HCT116 (cell line): ENCODE data around the gene DNM3. TPM values are rescaled to one million over a fixed set of nuclear protein-coding genes. Genes with fewer than 3 reads are reported as not detected.

ENCODE experiments used
- ATAC-seq: fragments of 200-7000 bp; cut with Tn5 transposase; 2 replicates; pipeline ENCODE4 v1.9.1; 2020; ENCODE audit warnings: mild to moderate bottlenecking, moderate library complexity
- BruUV-seq: library from RNA; stranded (reverse); fragments of 400-500 nt; replicated peaks from 2 replicates; lab custom pipeline; 2021; lab: Mats Ljungman, UMichigan
- CTCF ChIA-PET: fragments of 300-600 bp; sonication (Branson Sonifier 250); formaldehyde crosslinking; loops from one replicate; lab custom pipeline; 2021; ENCODE audit warnings: antibody characterized with exemption; lab: Charles Lee
- POLR2A ChIA-PET: fragments of 300-600, 350-600 bp; sonication (Branson Sonifier 250); formaldehyde crosslinking; loops from one replicate; lab custom pipeline; 2021; ENCODE audit warnings: antibody characterized with exemption; lab: Charles Lee
- RAD21 ChIA-PET, 2 experiments: fragments of 300-600 bp; sonication (Branson Sonifier 250); formaldehyde crosslinking; loops; one replicate each; lab custom pipeline; 2023; ENCODE audit warnings: low total read pairs in 2 of 2; ENCODE audit not compliant: uncharacterized antibody in 2 of 2, unreplicated experiment in 2 of 2, low non-redundant PET in 1 of 2; lab: Charles Lee
- DNase-seq: peaks from one replicate; pipeline ENCODE4 v3.0.0-alpha.2; 2010; ENCODE audit warnings: low read depth, low spot score
- H2AFZ ChIP-seq: fragments of 200-600 bp; shearing (Covaris generic), sonication (generic); 2 replicates; pipeline ENCODE4 v1.6.1; 2017; ENCODE audit warnings: low read depth, mixed run types, mixed read lengths, antibody characterized with exemption, low read length; ENCODE audit not compliant: poor library complexity, severe bottlenecking
- H3K27ac ChIP-seq: 2 replicates; pipeline ENCODE4 v1.5.1; 2012; ENCODE audit warnings: low read depth, low read length
- H3K27me3 ChIP-seq: fragments of 200-600 bp; sonication (generic); 2 replicates; pipeline ENCODE4 v1.6.1; 2016; ENCODE audit warnings: mixed run types, low read length, mixed read lengths; ENCODE audit not compliant: insufficient read depth
- H3K36me3 ChIP-seq, 2 experiments: fragments of 200-500 bp in 1 of 2; fragments of 200-600 bp in 1 of 2; sonication (Bioruptor generic) in 1 of 2; sonication (generic) in 1 of 2; 2 replicates each; pipeline versions ENCODE4 v1.5.1 to v1.6.1; 2014 to 2016; ENCODE audit warnings: low read length in 2 of 2, inconsistent platforms in 1 of 2, mixed read lengths in 1 of 2, mixed run types in 1 of 2; ENCODE audit not compliant: insufficient read depth in 2 of 2, control insufficient read depth in 1 of 2
- H3K4me1 ChIP-seq, 2 experiments: fragments of 200-600 bp in 1 of 2; sonication (generic) in 1 of 2; 2 replicates each; pipeline versions ENCODE4 v1.5.1 to v1.6.1; 2012 to 2017; ENCODE audit warnings: low read length in 2 of 2, inconsistent platforms in 1 of 2, mild to moderate bottlenecking in 1 of 2, mixed read lengths in 1 of 2, mixed run types in 1 of 2, moderate library complexity in 1 of 2; ENCODE audit not compliant: insufficient read depth in 2 of 2, control insufficient read depth in 1 of 2
- H3K4me2 ChIP-seq: fragments of 200-600 bp; sonication (generic); 2 replicates; pipeline ENCODE4 v1.6.1; 2017; ENCODE audit warnings: mixed run types, low read length, mixed read lengths
- H3K4me3 ChIP-seq, 2 experiments: fragments of 200-600 bp in 1 of 2; sonication (generic) in 1 of 2; replicated peaks in 1 of 2; 2 replicates each; pipeline ENCODE4 v1.5.1; 2011 to 2016; ENCODE audit warnings: low read length in 2 of 2, control low read depth in 1 of 2, low read depth in 1 of 2, mild to moderate bottlenecking in 1 of 2, mixed read lengths in 1 of 2, mixed run types in 1 of 2
- H3K79me2 ChIP-seq: fragments of 200-600 bp; sonication (generic); 2 replicates; pipeline ENCODE4 v1.6.1; 2017; ENCODE audit warnings: mild to moderate bottlenecking, mixed run types, low read length, moderate library complexity, mixed read lengths; ENCODE audit not compliant: insufficient read depth
- H3K9ac ChIP-seq: fragments of 200-600 bp; sonication (generic); 2 replicates; pipeline ENCODE4 v1.6.1; 2016; ENCODE audit warnings: low read length, mixed read lengths
- H3K9me2 ChIP-seq: fragments of 200-600 bp; sonication (generic), shearing (Covaris generic); 2 replicates; pipeline ENCODE4 v1.6.1; 2017; ENCODE audit warnings: mixed run types, mild to moderate bottlenecking, moderate library complexity; ENCODE audit not compliant: insufficient read depth
- H3K9me3 ChIP-seq, 2 experiments: fragments of 200-500 bp in 1 of 2; fragments of 200-600 bp in 1 of 2; sonication (Bioruptor generic) in 1 of 2; sonication (generic) in 1 of 2; 2 replicates each; pipeline ENCODE4 v1.6.1; 2014 to 2017; ENCODE audit warnings: low read length in 2 of 2, mixed read lengths in 2 of 2, inconsistent platforms in 1 of 2, low read depth in 1 of 2, mild to moderate bottlenecking in 1 of 2, mixed run types in 1 of 2, moderate library complexity in 1 of 2; ENCODE audit not compliant: control insufficient read depth in 1 of 2, insufficient read depth in 1 of 2
- H4K20me1 ChIP-seq: fragments of 200-600 bp; sonication (generic), shearing (Covaris generic); 2 replicates; pipeline ENCODE4 v1.6.1; 2017; ENCODE audit warnings: mixed run types, mild to moderate bottlenecking, moderate library complexity; ENCODE audit not compliant: insufficient read depth
- CBX3 ChIP-seq: IDR thresholded peaks from 2 replicates; pipeline ENCODE4 v1.6.1; 2012; ENCODE audit warnings: low read depth
- CEBPB ChIP-seq: IDR thresholded peaks from 2 replicates; pipeline ENCODE4 v1.6.1; 2012; ENCODE audit warnings: low read depth
- ELF1 ChIP-seq: IDR thresholded peaks from 2 replicates; pipeline ENCODE4 v1.6.1; 2012; ENCODE audit warnings: low read depth, borderline replicate concordance
- EZH2 ChIP-seq: fragments of 200-600 bp; sonication (generic); IDR thresholded peaks from 2 replicates; pipeline ENCODE4 v1.6.1; 2017; ENCODE audit warnings: antibody characterized with exemption, mixed run types
- EZH2phosphoT487 ChIP-seq: fragments of 200-600 bp; IDR thresholded peaks from 2 replicates; pipeline ENCODE4 v1.6.1; 2018; ENCODE audit warnings: antibody characterized with exemption, borderline replicate concordance
- FOSL1 ChIP-seq: IDR thresholded peaks from 2 replicates; pipeline ENCODE4 v1.6.1; 2012; ENCODE audit warnings: low read depth
- JUND ChIP-seq: IDR thresholded peaks from 2 replicates; pipeline ENCODE4 v1.6.1; 2012
- POLR2A ChIP-seq: IDR thresholded peaks from 2 replicates; pipeline ENCODE4 v1.7.0; 2011; ENCODE audit warnings: borderline replicate concordance; ENCODE audit not compliant: insufficient read depth, insufficient read length; ENCODE audit errors: extremely low read depth
- POLR2AphosphoS5 ChIP-seq: IDR thresholded peaks from 2 replicates; pipeline ENCODE4 v1.6.1; 2011; ENCODE audit warnings: mild to moderate bottlenecking, low read depth, low read length, moderate library complexity
- RAD21 ChIP-seq: IDR thresholded peaks from 2 replicates; pipeline ENCODE4 v1.6.1; 2012; ENCODE audit warnings: low read depth, mild to moderate bottlenecking
- SP1 ChIP-seq: IDR thresholded peaks from 2 replicates; pipeline ENCODE4 v1.6.1; 2012; ENCODE audit warnings: low read depth
- SRF ChIP-seq: IDR thresholded peaks from 2 replicates; pipeline ENCODE4 v1.6.1; 2012; ENCODE audit warnings: low read depth
- YY1 ChIP-seq: IDR thresholded peaks from 2 replicates; pipeline ENCODE4 v1.6.1; 2011; ENCODE audit warnings: low read length, low read depth, moderate library complexity, mild to moderate bottlenecking; ENCODE audit not compliant: insufficient replicate concordance; ENCODE audit errors: extremely low read depth
- ZFX ChIP-seq: fragments of 450-650 bp; IDR thresholded peaks from 2 replicates; pipeline ENCODE4 v1.6.1; 2017
- ZNF274 ChIP-seq: fragments of 200-500 bp; sonication (Bioruptor generic); IDR thresholded peaks from 2 replicates; pipeline ENCODE4 v1.6.1; 2014; ENCODE audit warnings: mild to moderate bottlenecking, low read depth, low read length, inconsistent platforms
- intact Hi-C: fragments of 100-400 bp; cut with micrococcal nuclease; formaldehyde crosslinking; loops from 2 replicates; pipeline ENCODE4 v1.10.0; 2022
- total RNA-seq: library from RNA; stranded (reverse); gene quantifications from one replicate; pipeline ENCODE4 v1.2.1, GENCODE V29; 2021; ENCODE audit not compliant: unreplicated experiment
- TF ChIP-seq, protein P1 (sequence below): IDR thresholded peaks from 2 replicates; pipeline ENCODE4 v1.6.1; 2012
- TF ChIP-seq, protein P2 (sequence below): IDR thresholded peaks from 2 replicates; pipeline ENCODE4 v1.6.1; 2012; ENCODE audit warnings: low read depth
- TF ChIP-seq, protein P3 (sequence below): IDR thresholded peaks from 2 replicates; pipeline ENCODE4 v1.6.1; 2012
- TF ChIP-seq, protein P4 (sequence below): IDR thresholded peaks from 2 replicates; pipeline ENCODE4 v1.6.1; 2011; ENCODE audit warnings: mild to moderate bottlenecking, low read length, moderate library complexity; ENCODE audit not compliant: insufficient replicate concordance; ENCODE audit errors: extremely low read depth
- TF ChIP-seq, protein P5 (sequence below), 3 experiments: fragments of 200-600 bp in 1 of 3; sonication (generic) in 1 of 3; IDR thresholded peaks in 2 of 3; conservative IDR thresholded peaks in 1 of 3; 2 replicates each; pipeline ENCODE4 v1.5.1; 2012 to 2017; ENCODE audit warnings: low read depth in 2 of 3, low read length in 2 of 3, antibody characterized with exemption in 1 of 3, borderline replicate concordance in 1 of 3, control low read depth in 1 of 3, mild to moderate bottlenecking in 1 of 3, mixed read lengths in 1 of 3, mixed run types in 1 of 3, moderate library complexity in 1 of 3; ENCODE audit not compliant: insufficient read depth in 1 of 3

The DNM3 gene
- total RNA-seq, 1 experiment from 2014 or later = 3.1 TPM

DNA sequence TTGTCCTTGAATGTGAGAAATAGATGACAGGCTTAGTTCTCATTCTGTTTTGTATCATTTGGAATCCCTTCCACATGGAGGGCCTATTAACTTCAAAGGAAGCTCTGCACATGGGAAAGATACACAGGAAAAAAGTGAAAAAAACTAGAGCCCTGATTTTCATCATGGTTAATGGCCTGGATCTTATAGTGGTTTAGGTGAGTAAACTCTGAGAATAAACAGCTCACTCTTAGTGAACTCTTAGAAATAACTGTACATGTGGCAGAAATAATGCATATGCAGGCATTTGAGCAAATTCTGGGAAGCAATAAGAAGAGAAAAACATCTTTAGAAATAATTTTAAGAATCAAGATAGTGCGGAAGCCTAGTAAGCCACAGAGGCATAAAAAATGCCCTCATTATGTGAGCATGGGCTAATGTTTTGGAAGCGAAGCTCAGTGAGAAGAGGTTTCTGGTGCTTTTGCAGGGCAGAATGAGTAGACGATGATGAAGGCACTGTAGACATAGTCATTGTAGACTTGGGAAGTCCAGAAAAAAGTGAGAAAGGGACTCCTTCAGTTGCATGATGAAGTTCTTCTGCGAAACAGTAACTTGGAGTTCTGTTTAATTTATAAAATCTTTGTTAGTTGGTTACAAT lies 279.9 kb downstream of the DNM3 start:
- no peak for ATAC-seq
- POLR2A ChIA-PET = no interaction called here
- no peaks in the 10 kb centered on the region for H3K36me3 ChIP-seq
- TF ChIP-seq, protein P1, sequence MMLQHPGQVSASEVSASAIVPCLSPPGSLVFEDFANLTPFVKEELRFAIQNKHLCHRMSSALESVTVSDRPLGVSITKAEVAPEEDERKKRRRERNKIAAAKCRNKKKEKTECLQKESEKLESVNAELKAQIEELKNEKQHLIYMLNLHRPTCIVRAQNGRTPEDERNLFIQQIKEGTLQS = no peak
- TF ChIP-seq, protein P2, sequence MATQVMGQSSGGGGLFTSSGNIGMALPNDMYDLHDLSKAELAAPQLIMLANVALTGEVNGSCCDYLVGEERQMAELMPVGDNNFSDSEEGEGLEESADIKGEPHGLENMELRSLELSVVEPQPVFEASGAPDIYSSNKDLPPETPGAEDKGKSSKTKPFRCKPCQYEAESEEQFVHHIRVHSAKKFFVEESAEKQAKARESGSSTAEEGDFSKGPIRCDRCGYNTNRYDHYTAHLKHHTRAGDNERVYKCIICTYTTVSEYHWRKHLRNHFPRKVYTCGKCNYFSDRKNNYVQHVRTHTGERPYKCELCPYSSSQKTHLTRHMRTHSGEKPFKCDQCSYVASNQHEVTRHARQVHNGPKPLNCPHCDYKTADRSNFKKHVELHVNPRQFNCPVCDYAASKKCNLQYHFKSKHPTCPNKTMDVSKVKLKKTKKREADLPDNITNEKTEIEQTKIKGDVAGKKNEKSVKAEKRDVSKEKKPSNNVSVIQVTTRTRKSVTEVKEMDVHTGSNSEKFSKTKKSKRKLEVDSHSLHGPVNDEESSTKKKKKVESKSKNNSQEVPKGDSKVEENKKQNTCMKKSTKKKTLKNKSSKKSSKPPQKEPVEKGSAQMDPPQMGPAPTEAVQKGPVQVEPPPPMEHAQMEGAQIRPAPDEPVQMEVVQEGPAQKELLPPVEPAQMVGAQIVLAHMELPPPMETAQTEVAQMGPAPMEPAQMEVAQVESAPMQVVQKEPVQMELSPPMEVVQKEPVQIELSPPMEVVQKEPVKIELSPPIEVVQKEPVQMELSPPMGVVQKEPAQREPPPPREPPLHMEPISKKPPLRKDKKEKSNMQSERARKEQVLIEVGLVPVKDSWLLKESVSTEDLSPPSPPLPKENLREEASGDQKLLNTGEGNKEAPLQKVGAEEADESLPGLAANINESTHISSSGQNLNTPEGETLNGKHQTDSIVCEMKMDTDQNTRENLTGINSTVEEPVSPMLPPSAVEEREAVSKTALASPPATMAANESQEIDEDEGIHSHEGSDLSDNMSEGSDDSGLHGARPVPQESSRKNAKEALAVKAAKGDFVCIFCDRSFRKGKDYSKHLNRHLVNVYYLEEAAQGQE = no peak
- TF ChIP-seq, protein P3, sequence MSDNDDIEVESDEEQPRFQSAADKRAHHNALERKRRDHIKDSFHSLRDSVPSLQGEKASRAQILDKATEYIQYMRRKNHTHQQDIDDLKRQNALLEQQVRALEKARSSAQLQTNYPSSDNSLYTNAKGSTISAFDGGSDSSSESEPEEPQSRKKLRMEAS = no peak
- TF ChIP-seq CEBPB (no peak), SP1 (no peak), ELF1 (no peak), YY1 (no peak), FOSL1 (no peak), POLR2AphosphoS5 (no peak), SRF (no peak), EZH2phosphoT487 (no peak), ZNF274 (no peak), EZH2 (no peak), CBX3 (no peak), JUND (no peak), POLR2A (no peak), RAD21 (no peak), ZFX (no peak)
- TF ChIP-seq, protein P4, sequence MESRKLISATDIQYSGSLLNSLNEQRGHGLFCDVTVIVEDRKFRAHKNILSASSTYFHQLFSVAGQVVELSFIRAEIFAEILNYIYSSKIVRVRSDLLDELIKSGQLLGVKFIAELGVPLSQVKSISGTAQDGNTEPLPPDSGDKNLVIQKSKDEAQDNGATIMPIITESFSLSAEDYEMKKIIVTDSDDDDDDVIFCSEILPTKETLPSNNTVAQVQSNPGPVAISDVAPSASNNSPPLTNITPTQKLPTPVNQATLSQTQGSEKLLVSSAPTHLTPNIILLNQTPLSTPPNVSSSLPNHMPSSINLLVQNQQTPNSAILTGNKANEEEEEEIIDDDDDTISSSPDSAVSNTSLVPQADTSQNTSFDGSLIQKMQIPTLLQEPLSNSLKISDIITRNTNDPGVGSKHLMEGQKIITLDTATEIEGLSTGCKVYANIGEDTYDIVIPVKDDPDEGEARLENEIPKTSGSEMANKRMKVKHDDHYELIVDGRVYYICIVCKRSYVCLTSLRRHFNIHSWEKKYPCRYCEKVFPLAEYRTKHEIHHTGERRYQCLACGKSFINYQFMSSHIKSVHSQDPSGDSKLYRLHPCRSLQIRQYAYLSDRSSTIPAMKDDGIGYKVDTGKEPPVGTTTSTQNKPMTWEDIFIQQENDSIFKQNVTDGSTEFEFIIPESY = no peak
- TF ChIP-seq, protein P5, sequence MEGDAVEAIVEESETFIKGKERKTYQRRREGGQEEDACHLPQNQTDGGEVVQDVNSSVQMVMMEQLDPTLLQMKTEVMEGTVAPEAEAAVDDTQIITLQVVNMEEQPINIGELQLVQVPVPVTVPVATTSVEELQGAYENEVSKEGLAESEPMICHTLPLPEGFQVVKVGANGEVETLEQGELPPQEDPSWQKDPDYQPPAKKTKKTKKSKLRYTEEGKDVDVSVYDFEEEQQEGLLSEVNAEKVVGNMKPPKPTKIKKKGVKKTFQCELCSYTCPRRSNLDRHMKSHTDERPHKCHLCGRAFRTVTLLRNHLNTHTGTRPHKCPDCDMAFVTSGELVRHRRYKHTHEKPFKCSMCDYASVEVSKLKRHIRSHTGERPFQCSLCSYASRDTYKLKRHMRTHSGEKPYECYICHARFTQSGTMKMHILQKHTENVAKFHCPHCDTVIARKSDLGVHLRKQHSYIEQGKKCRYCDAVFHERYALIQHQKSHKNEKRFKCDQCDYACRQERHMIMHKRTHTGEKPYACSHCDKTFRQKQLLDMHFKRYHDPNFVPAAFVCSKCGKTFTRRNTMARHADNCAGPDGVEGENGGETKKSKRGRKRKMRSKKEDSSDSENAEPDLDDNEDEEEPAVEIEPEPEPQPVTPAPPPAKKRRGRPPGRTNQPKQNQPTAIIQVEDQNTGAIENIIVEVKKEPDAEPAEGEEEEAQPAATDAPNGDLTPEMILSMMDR (IDR thresholded peaks at IDR 0.05 in 2 of 3, conservative IDR thresholded peaks at IDR 0.05 in 1 of 3; ENCODE audit: borderline replicate concordance in 1 of 3, insufficient read depth in 1 of 3, low read depth in 2 of 3, low read length in 2 of 3) = no peak
- TF ChIP-seq, all 23 proteins: peak for 0
- Histone ChIP-seq H3K9me3 (no peaks in the 10 kb centered on the region), H3K9me2 (no peaks in the 10 kb centered on the region), H3K79me2 (no peaks in the 10 kb centered on the region), H3K9ac (no peak overlapping the region), H3K27me3 (no peaks in the 10 kb centered on the region), H3K4me1 (no peaks in the 10 kb centered on the region), H3K27ac (no peak overlapping the region), H4K20me1 (no peaks in the 10 kb centered on the region), H3K4me2 (no peak overlapping the region), H2AFZ (no peak overlapping the region), H3K4me3 (no peak overlapping the region)
- DNase-seq = no peak
- no TSS peak for BruUV-seq
- ChIA-PET RAD21 (no interaction called here), CTCF (no interaction called here)
- intact Hi-C loops = no loop called here
